HepG2 (cell line): ENCODE data around the gene C1QTNF1. TPM values are rescaled to one million over a fixed set of nuclear protein-coding genes. Genes with fewer than 3 reads are reported as not detected.

Source experiments
- CBX5 ChIP-seq: sonication (generic); formaldehyde crosslinking; IDR thresholded peaks from 2 replicates; pipeline ENCODE4 v1.4.0; 2020; ENCODE audit warnings: missing genetic modification reagents, borderline replicate concordance
- IKZF4 ChIP-seq: sonication (generic); formaldehyde crosslinking; IDR thresholded peaks from 2 replicates; pipeline ENCODE4 v1.5.1; 2020; ENCODE audit warnings: borderline replicate concordance, mild to moderate bottlenecking, low read depth, missing genetic modification reagents; ENCODE audit errors: not compliant biosample characterization
- MED13 ChIP-seq: sonication (generic); formaldehyde crosslinking; IDR thresholded peaks from 2 replicates; pipeline ENCODE4 v1.5.0; 2020; ENCODE audit warnings: missing genetic modification reagents
- SKIL ChIP-seq: sonication (generic); formaldehyde crosslinking; IDR thresholded peaks from 2 replicates; pipeline ENCODE4 v1.8.0; 2022; ENCODE audit warnings: missing genetic modification reagents, mild to moderate bottlenecking, moderate library complexity, borderline replicate concordance
- SMAD9 ChIP-seq: sonication (generic); formaldehyde crosslinking; IDR thresholded peaks from 2 replicates; pipeline ENCODE4 v1.5.1; 2020; ENCODE audit warnings: mild to moderate bottlenecking, missing genetic modification reagents
- TBX2 ChIP-seq: sonication (generic); formaldehyde crosslinking; IDR thresholded peaks from 2 replicates; pipeline ENCODE4 v1.5.0; 2020; ENCODE audit warnings: missing genetic modification reagents, mild to moderate bottlenecking, borderline replicate concordance
- TFDP2 ChIP-seq: sonication (generic); formaldehyde crosslinking; IDR thresholded peaks from 2 replicates; pipeline ENCODE4 v1.4.0; 2020; ENCODE audit warnings: missing genetic modification reagents
- ZBTB40 ChIP-seq, 2 experiments: fragments of 450-650 bp in 1 of 2; sonication (generic) in 1 of 2; formaldehyde crosslinking in 1 of 2; IDR thresholded peaks; 2 replicates each; pipeline versions ENCODE4 v1.6.1 to v1.8.0; 2016 to 2022; ENCODE audit warnings: antibody characterized with exemption in 1 of 2, mild to moderate bottlenecking in 1 of 2, missing genetic modification reagents in 1 of 2
- ZBTB8A ChIP-seq: sonication (generic); formaldehyde crosslinking; IDR thresholded peaks from 2 replicates; pipeline ENCODE4 v1.4.0; 2020; ENCODE audit warnings: mild to moderate bottlenecking, low read depth, missing genetic modification reagents, borderline replicate concordance
- ZNF20 ChIP-seq: sonication (generic); formaldehyde crosslinking; IDR thresholded peaks from 2 replicates; pipeline ENCODE4 v1.4.0; 2020; ENCODE audit warnings: mild to moderate bottlenecking, moderate library complexity, missing genetic modification reagents
- ZNF317 ChIP-seq: sonication (generic); formaldehyde crosslinking; IDR thresholded peaks from 2 replicates; pipeline ENCODE4 v1.5.0; 2020; ENCODE audit warnings: mild to moderate bottlenecking, missing genetic modification reagents
- ZNF570 ChIP-seq: sonication (generic); formaldehyde crosslinking; IDR thresholded peaks from 2 replicates; pipeline ENCODE4 v1.4.0; 2020; ENCODE audit warnings: mild to moderate bottlenecking, missing genetic modification reagents, borderline replicate concordance
- ZNF597 ChIP-seq: sonication (generic); formaldehyde crosslinking; IDR thresholded peaks from 2 replicates; pipeline ENCODE4 v1.5.0; 2020; ENCODE audit warnings: missing genetic modification reagents
- ZNF678 ChIP-seq: sonication (generic); formaldehyde crosslinking; IDR thresholded peaks from 2 replicates; pipeline ENCODE4 v1.4.0; 2020; ENCODE audit warnings: mild to moderate bottlenecking, missing genetic modification reagents
- ZSCAN12 ChIP-seq: sonication (generic); formaldehyde crosslinking; IDR thresholded peaks from 2 replicates; pipeline ENCODE4 v1.9.0; 2021; ENCODE audit warnings: mild to moderate bottlenecking, missing genetic modification reagents
- polyA plus RNA-seq, 8 experiments: library from polyadenylated mRNA; depleted of rRNA in 3 of 8; stranded (reverse) in 7 of 8; unstranded in 1 of 8; fragments of >200 nt; fragmentation: Illumina TruSeq in 4 of 8; extraction: Trizol in 4 of 8; gene quantifications; 2 replicates each; pipeline versions ENCODE4 v1.2.1 to v1.2.3, GENCODE V29; 2011 to 2016; ENCODE audit warnings: low read depth in 4 of 8, missing spikeins in 1 of 8, mixed read lengths in 1 of 8; ENCODE audit not compliant: insufficient read depth in 1 of 8
- total RNA-seq, 5 experiments: library from RNA; depleted of rRNA; stranded (reverse); fragments of >200 nt; fragmentation: Illumina TruSeq; extraction: Trizol; gene quantifications; 2 replicates each; pipeline ENCODE4 v1.2.3, GENCODE V29; 2016; ENCODE audit warnings: low read depth in 1 of 5

Gene C1QTNF1
- total and polyA plus RNA-seq, 2 of the 13 experiments (the other 11 are each of a cell fraction or from before 2014, with no cell fraction given) = 0.18 to 0.86 TPM

- no peak for TF ChIP-seq ZBTB40 (IDR thresholded peaks at IDR 0.05)
- 0 out of 2 replicates have a peak, but pooled peaks have one; percentile 25 for TF ChIP-seq ZBTB40 (CRISPR knock-in tag; IDR thresholded peaks at IDR 0.05)
- no peak for TF ChIP-seq ZNF20 (CRISPR knock-in tag)
- no peak; the same call in 1 of the 2 replicates for TF ChIP-seq ZBTB8A (CRISPR knock-in tag)
- TF ChIP-seq SMAD9 (CRISPR knock-in tag) = no peak
- TF ChIP-seq MED13 (CRISPR knock-in tag) = no peak
- no peak for TF ChIP-seq TFDP2 (CRISPR knock-in tag)
- no peak for TF ChIP-seq ZNF570 (CRISPR knock-in tag)
- TF ChIP-seq IKZF4 (CRISPR knock-in tag) = peak; percentile 7
- no peak for TF ChIP-seq ZSCAN12 (CRISPR knock-in tag)
- peak; percentile 69 for TF ChIP-seq TBX2
- TF ChIP-seq CBX5 (CRISPR knock-in tag) = peak; percentile 62; the same call in 1 of the 2 replicates
- TF ChIP-seq ZNF597 (CRISPR knock-in tag) = no peak
- peak; percentile 84 for TF ChIP-seq ZNF317
- TF ChIP-seq SKIL = no peak
- no peak for TF ChIP-seq ZNF678
Measured at GRCh38 chr17:79027274-79027924, 3.4 kb downstream of the C1QTNF1 start (continued).
